ENCODE data around the gene RFX8.

RFX8 gene

GRCh38 chr2:101418460-101419095, 56.3 kb downstream of the RFX8 start:
- Histone ChIP-seq H3K4me1 (ENCODE audit: low read length) (no peaks in the 10 kb centered on the region), H3K36me3 (replicated peaks; ENCODE audit: insufficient read depth, low read length) (no peaks in the 10 kb centered on the region), H3F3A (ENCODE audit: insufficient read depth, low read length) (no peaks in the 10 kb centered on the region), H3K4me3 (ENCODE audit: low read length) (no peak overlapping the region), H3K27ac (ENCODE audit: low read length) (no peak overlapping the region), H3K9me2 (replicated peaks; ENCODE audit: insufficient read depth, low read length) (no peaks in the 10 kb centered on the region), H3K9ac (ENCODE audit: low read length) (no peak overlapping the region), H3K9me3 (replicated peaks; ENCODE audit: insufficient read depth, low read length) (no peaks in the 10 kb centered on the region), H4K20me1 (ENCODE audit: insufficient read depth, low read length) (no peaks in the 10 kb centered on the region), H3K4me2 (ENCODE audit: low read depth, low read length) (no peak overlapping the region), H3K79me2 (ENCODE audit: low read length) (no peaks in the 10 kb centered on the region), H2AFZ (ENCODE audit: low read length) (no peak overlapping the region), H3K27me3 (replicated peaks; ENCODE audit: insufficient read depth, low read length) (no peaks in the 10 kb centered on the region)
- no peak for DNase-seq
- TF ChIP-seq CTCF (IDR thresholded peaks at IDR 0.05; ENCODE audit: low read length) (no peak), EZH2phosphoT487 (IDR thresholded peaks at IDR 0.05; ENCODE audit: low read length) (no peak), EZH2 (optimal IDR thresholded peaks at IDR 0.05; ENCODE audit: low read depth, low read length) (no peak)

DNA sequence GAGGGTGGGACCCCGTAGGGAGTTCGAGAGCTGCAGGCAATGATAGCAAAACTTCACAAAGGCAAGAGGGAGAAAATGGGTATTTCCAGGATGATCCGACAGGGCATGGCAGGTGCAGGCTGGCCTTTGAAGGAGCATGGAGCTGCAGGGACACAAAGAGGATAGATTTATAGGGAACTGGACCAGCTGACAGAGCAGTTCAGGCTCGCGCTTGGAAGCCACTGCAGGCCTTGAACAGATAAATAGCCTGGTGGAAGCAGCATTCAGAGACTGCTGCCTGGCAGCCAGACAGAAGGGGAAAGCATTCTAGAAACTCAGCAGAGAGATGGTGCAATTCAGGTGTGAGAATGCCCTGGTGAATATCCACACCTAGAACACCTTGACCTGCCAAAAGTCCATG, 58.3 kb downstream of the RFX8 start:
- no peak overlapping the region for H3K4me2 ChIP-seq (ENCODE audit: low read depth, low read length)
- no peaks in the 10 kb centered on the region for H3K27me3 ChIP-seq (replicated peaks; ENCODE audit: insufficient read depth, low read length)
- DNase-seq, result no peak
- no peaks in the 10 kb centered on the region for H3K79me2 ChIP-seq (ENCODE audit: low read length)
- no peak overlapping the region for H3K4me3 ChIP-seq (ENCODE audit: low read length)
- H3K9ac ChIP-seq (ENCODE audit: low read length), result no peak overlapping the region
- no peaks in the 10 kb centered on the region for H3K9me3 ChIP-seq (replicated peaks; ENCODE audit: insufficient read depth, low read length)
- no peak overlapping the region for H3K27ac ChIP-seq (ENCODE audit: low read length)
- no peaks in the 10 kb centered on the region for H3F3A ChIP-seq (ENCODE audit: insufficient read depth, low read length)
- H4K20me1 ChIP-seq (ENCODE audit: insufficient read depth, low read length), result no peaks in the 10 kb centered on the region
- H3K36me3 ChIP-seq (replicated peaks; ENCODE audit: insufficient read depth, low read length), result no peaks in the 10 kb centered on the region
- TF ChIP-seq CTCF (IDR thresholded peaks at IDR 0.05; ENCODE audit: low read length) (no peak), EZH2 (optimal IDR thresholded peaks at IDR 0.05; ENCODE audit: low read depth, low read length) (no peak)
- H3K4me1 ChIP-seq (ENCODE audit: low read length), result no peaks in the 10 kb centered on the region
- no peaks in the 10 kb centered on the region for H3K9me2 ChIP-seq (replicated peaks; ENCODE audit: insufficient read depth, low read length)
- H2AFZ ChIP-seq (ENCODE audit: low read length), result no peak overlapping the region

GRCh38 chr2:101415884-101416283, 59.0 kb downstream of the RFX8 start:
- H2AFZ ChIP-seq (ENCODE audit: low read length), result no peak overlapping the region
- no peaks in the 10 kb centered on the region for H3K36me3 ChIP-seq (replicated peaks; ENCODE audit: insufficient read depth, low read length)
- no peak overlapping the region for H3K4me3 ChIP-seq (ENCODE audit: low read length)
- TF ChIP-seq EZH2 (optimal IDR thresholded peaks at IDR 0.05; ENCODE audit: low read depth, low read length) (no peak), CTCF (IDR thresholded peaks at IDR 0.05; ENCODE audit: low read length) (no peak), EZH2phosphoT487 (IDR thresholded peaks at IDR 0.05; ENCODE audit: low read length) (no peak)
- no peaks in the 10 kb centered on the region for H3K9me3 ChIP-seq (replicated peaks; ENCODE audit: insufficient read depth, low read length)
- H3K9ac ChIP-seq (ENCODE audit: low read length), result no peak overlapping the region
- no peak overlapping the region for H3K27ac ChIP-seq (ENCODE audit: low read length)
- no peaks in the 10 kb centered on the region for H3K79me2 ChIP-seq (ENCODE audit: low read length)
- DNase-seq, result no peak
- no peak overlapping the region for H3K4me2 ChIP-seq (ENCODE audit: low read depth, low read length)
- H3K9me2 ChIP-seq (replicated peaks; ENCODE audit: insufficient read depth, low read length), result no peaks in the 10 kb centered on the region
- no peaks in the 10 kb centered on the region for H3K4me1 ChIP-seq (ENCODE audit: low read length)
- no peaks in the 10 kb centered on the region for H4K20me1 ChIP-seq (ENCODE audit: insufficient read depth, low read length)
- H3F3A ChIP-seq (ENCODE audit: insufficient read depth, low read length), result no peaks in the 10 kb centered on the region
- H3K27me3 ChIP-seq (replicated peaks; ENCODE audit: insufficient read depth, low read length), result no peaks in the 10 kb centered on the region

Measured in MM.1S (cell line).